Measurements from ENCODE around the gene HS3ST5. TPM values are rescaled to one million over a fixed set of nuclear protein-coding genes. Genes with fewer than 3 reads are reported as not detected.

Gene HS3ST5
- total and polyA plus RNA-seq, 2 experiments from 2014 or later, result not detected

GRCh38 chr6:114068771-114069170 lies 274.1 kb downstream of the HS3ST5 start:
- H3K4me3 ChIP-seq, result no peak overlapping the region
- H3K9me2 ChIP-seq (ENCODE audit: insufficient read depth), result no peaks in the 10 kb centered on the region
- no peak overlapping the region for H3K9ac ChIP-seq
- no peak for DNase-seq
- H3K4me1 ChIP-seq (ENCODE audit: insufficient read depth), result 0 out of 2 replicates have a peak, but pooled peaks cover 3% of the 10 kb centered on the region
- no peaks in the 10 kb centered on the region for H3K9me3 ChIP-seq (ENCODE audit: low read depth)
- no peaks in the 10 kb centered on the region for H3F3A ChIP-seq (ENCODE audit: insufficient read depth)
- H3K27me3 ChIP-seq (replicated peaks; ENCODE audit: insufficient read depth), result no peaks in the 10 kb centered on the region
- H2AFZ ChIP-seq, result no peak overlapping the region
- 1 to 5% methylated on average over 3 of the region's 3 CpGs for WGBS, 2 experiments (ENCODE audit: low coverage in 1 of 2, low lambda C conversion rate in 2 of 2, missing lambda C conversion rate in 2 of 2)
- H3K36me3 ChIP-seq (ENCODE audit: low read depth), result no peaks in the 10 kb centered on the region
- in situ Hi-C loops (cut with MboI), result no loop called here
- TF ChIP-seq EZH2phosphoT487 (IDR thresholded peaks at IDR 0.05; ENCODE audit: insufficient read depth, low read depth) (no peak), EZH2 (IDR thresholded peaks at IDR 0.05; ENCODE audit: insufficient read depth, poor library complexity, severe bottlenecking) (no peak)
- no peak overlapping the region for H3K4me2 ChIP-seq (ENCODE audit: unreplicated experiment)
- no peaks in the 10 kb centered on the region for H3K79me2 ChIP-seq (ENCODE audit: insufficient read depth)
- H4K20me1 ChIP-seq (ENCODE audit: insufficient read depth), result no peaks in the 10 kb centered on the region
- H3K27ac ChIP-seq, result no peak overlapping the region

GRCh38 chr6:114068116-114068515 lies 274.7 kb downstream of the HS3ST5 start:
- Histone ChIP-seq H4K20me1 (ENCODE audit: insufficient read depth) (no peaks in the 10 kb centered on the region), H3K9me3 (ENCODE audit: low read depth) (no peaks in the 10 kb centered on the region), H3K79me2 (ENCODE audit: insufficient read depth) (no peaks in the 10 kb centered on the region), H3K4me2 (ENCODE audit: unreplicated experiment) (no peak overlapping the region), H3K4me1 (ENCODE audit: insufficient read depth) (0 out of 2 replicates have a peak, but pooled peaks cover 5% of the 10 kb centered on the region), H3K36me3 (ENCODE audit: low read depth) (no peaks in the 10 kb centered on the region), H3K4me3 (no peak overlapping the region), H3K27me3 (replicated peaks; ENCODE audit: insufficient read depth) (no peaks in the 10 kb centered on the region), H3K9me2 (ENCODE audit: insufficient read depth) (no peaks in the 10 kb centered on the region), H3F3A (ENCODE audit: insufficient read depth) (no peaks in the 10 kb centered on the region), H3K27ac (no peak overlapping the region), H3K9ac (no peak overlapping the region), H2AFZ (no peak overlapping the region)
- WGBS, 2 experiments (ENCODE audit: low coverage in 1 of 2, low lambda C conversion rate in 2 of 2, missing lambda C conversion rate in 2 of 2), result 14 to 17% methylated on average over 2 of the region's 2 CpGs
- no peak for TF ChIP-seq EZH2phosphoT487 (IDR thresholded peaks at IDR 0.05; ENCODE audit: insufficient read depth, low read depth)
- TF ChIP-seq EZH2 (IDR thresholded peaks at IDR 0.05; ENCODE audit: insufficient read depth, poor library complexity, severe bottlenecking), result no peak
- in situ Hi-C loops (cut with MboI), result no loop called here
- no peak for DNase-seq

GRCh38 chr6:114064862-114065261 lies 278.0 kb downstream of the HS3ST5 start:
- Histone ChIP-seq H3K4me1 (ENCODE audit: insufficient read depth) (0 out of 2 replicates have a peak, but pooled peaks cover 5% of the 10 kb centered on the region), H3K36me3 (ENCODE audit: low read depth) (no peaks in the 10 kb centered on the region), H3K4me2 (ENCODE audit: unreplicated experiment) (no peak overlapping the region), H3K9me2 (ENCODE audit: insufficient read depth) (no peaks in the 10 kb centered on the region), H3F3A (ENCODE audit: insufficient read depth) (no peaks in the 10 kb centered on the region), H3K27me3 (replicated peaks; ENCODE audit: insufficient read depth) (no peaks in the 10 kb centered on the region), H3K9ac (no peak overlapping the region), H4K20me1 (ENCODE audit: insufficient read depth) (no peaks in the 10 kb centered on the region), H3K4me3 (no peak overlapping the region), H3K79me2 (ENCODE audit: insufficient read depth) (no peaks in the 10 kb centered on the region), H2AFZ (no peak overlapping the region), H3K27ac (no peak overlapping the region), H3K9me3 (ENCODE audit: low read depth) (no peaks in the 10 kb centered on the region)
- TF ChIP-seq EZH2 (IDR thresholded peaks at IDR 0.05; ENCODE audit: insufficient read depth, poor library complexity, severe bottlenecking) (no peak), EZH2phosphoT487 (IDR thresholded peaks at IDR 0.05; ENCODE audit: insufficient read depth, low read depth) (no peak)
- DNase-seq, result no peak
- in situ Hi-C loops (cut with MboI), result no loop called here
- whole genome bisulfite sequencing, 2 experiments (ENCODE audit: low coverage in 1 of 2, low lambda C conversion rate in 2 of 2, missing lambda C conversion rate in 2 of 2), result 69 to 81% methylated on average over 2 of the region's 2 CpGs

GRCh38 chr6:114063956-114064355 lies 278.9 kb downstream of the HS3ST5 start:
- in situ Hi-C loops (cut with MboI), result no loop called here
- TF ChIP-seq EZH2 (IDR thresholded peaks at IDR 0.05; ENCODE audit: insufficient read depth, poor library complexity, severe bottlenecking) (no peak), EZH2phosphoT487 (IDR thresholded peaks at IDR 0.05; ENCODE audit: insufficient read depth, low read depth) (no peak)
- no peak overlapping the region for H2AFZ ChIP-seq
- WGBS, 2 experiments (ENCODE audit: low coverage in 1 of 2, low lambda C conversion rate in 2 of 2, missing lambda C conversion rate in 2 of 2), result 88 to 95% methylated on average over 1 of the region's 1 CpG
- no peaks in the 10 kb centered on the region for H3K36me3 ChIP-seq (ENCODE audit: low read depth)
- no peaks in the 10 kb centered on the region for H3K27me3 ChIP-seq (replicated peaks; ENCODE audit: insufficient read depth)
- H3K9me2 ChIP-seq (ENCODE audit: insufficient read depth), result no peaks in the 10 kb centered on the region
- no peak for DNase-seq
- no peaks in the 10 kb centered on the region for H3K79me2 ChIP-seq (ENCODE audit: insufficient read depth)
- no peak overlapping the region for H3K9ac ChIP-seq
- no peak overlapping the region for H3K4me2 ChIP-seq (ENCODE audit: unreplicated experiment)
- H4K20me1 ChIP-seq (ENCODE audit: insufficient read depth), result no peaks in the 10 kb centered on the region
- H3F3A ChIP-seq (ENCODE audit: insufficient read depth), result no peaks in the 10 kb centered on the region
- H3K9me3 ChIP-seq (ENCODE audit: low read depth), result no peaks in the 10 kb centered on the region
- H3K27ac ChIP-seq, result no peak overlapping the region
- H3K4me3 ChIP-seq, result no peak overlapping the region
- H3K4me1 ChIP-seq (ENCODE audit: insufficient read depth), result 0 out of 2 replicates have a peak, but pooled peaks cover 5% of the 10 kb centered on the region

- Histone ChIP-seq H3F3A (ENCODE audit: insufficient read depth) (no peaks in the 10 kb centered on the region), H3K27ac (no peak overlapping the region), H3K9me2 (ENCODE audit: insufficient read depth) (no peaks in the 10 kb centered on the region), H3K4me3 (no peak overlapping the region), H3K4me1 (ENCODE audit: insufficient read depth) (0 out of 2 replicates have a peak, but pooled peaks cover 5% of the 10 kb centered on the region), H3K27me3 (replicated peaks; ENCODE audit: insufficient read depth) (no peaks in the 10 kb centered on the region), H3K36me3 (ENCODE audit: low read depth) (no peaks in the 10 kb centered on the region), H4K20me1 (ENCODE audit: insufficient read depth) (no peaks in the 10 kb centered on the region), H3K9me3 (ENCODE audit: low read depth) (no peaks in the 10 kb centered on the region), H3K9ac (no peak overlapping the region), H3K79me2 (ENCODE audit: insufficient read depth) (no peaks in the 10 kb centered on the region), H3K4me2 (ENCODE audit: unreplicated experiment) (no peak overlapping the region), H2AFZ (no peak overlapping the region)
- DNase-seq, result no peak
- TF ChIP-seq EZH2 (IDR thresholded peaks at IDR 0.05; ENCODE audit: insufficient read depth, poor library complexity, severe bottlenecking) (no peak), EZH2phosphoT487 (IDR thresholded peaks at IDR 0.05; ENCODE audit: insufficient read depth, low read depth) (no peak)
- in situ Hi-C loops (cut with MboI), result no loop called here
- 52 to 56% methylated on average over 5 of the region's 5 CpGs for WGBS, 2 experiments (ENCODE audit: low coverage in 1 of 2, low lambda C conversion rate in 2 of 2, missing lambda C conversion rate in 2 of 2)
Measured at GRCh38 chr6:114062199-114062598, 280.6 kb downstream of the HS3ST5 start.

All from GM23248 (cell line).